Measurements from ENCODE around the gene SLC25A43.
A peak's percentile ranks its signal among the peaks of the same experiment; 100 is the strongest.
"Not testable (repeated sequence)": the region's sequence is repeated elsewhere in the genome, so short reads cannot be mapped to it uniquely, and the experiment has no call there.

Gene SLC25A43

GRCh38 chrX:119398974-119399771 is at the start of gene SLC25A43:
TSS of gene SLC25A43 (plus strand) at chrX:119399336. CDS start at chrX:119399404, 68 bp downstream.
- peak within 1 kb of the TSS; percentile 75 for H3K4me3 Mint-ChIP-seq
- ATAC-seq: peak; percentile 86
- H3K9me3 Mint-ChIP-seq: no peaks in the 10 kb centered on the region
- H3K27me3 Mint-ChIP-seq: no peaks in the 10 kb centered on the region
- DNase-seq: peak; percentile 33
- H3K36me3 Mint-ChIP-seq (ENCODE audit: low read depth): no peaks in the 10 kb centered on the region
- peaks cover 30% of the 10 kb centered on the region for H3K4me1 Mint-ChIP-seq
- peak within 1 kb of the TSS; percentile 79 for H3K27ac Mint-ChIP-seq

- ATAC-seq (no peak), DNase-seq (no peak)
- no peaks in the 10 kb centered on the region for H3K9me3 Mint-ChIP-seq
- H3K36me3 Mint-ChIP-seq (ENCODE audit: low read depth): no peaks in the 10 kb centered on the region
- H3K27me3 Mint-ChIP-seq: no peaks in the 10 kb centered on the region
- H3K27ac Mint-ChIP-seq: no peak overlapping the region
- no peaks in the 10 kb centered on the region for H3K4me1 Mint-ChIP-seq
- H3K4me3 Mint-ChIP-seq: no peak overlapping the region
Measured at GRCh38 chrX:119359618-119360382, 39.3 kb upstream of the SLC25A43 start.

DNA sequence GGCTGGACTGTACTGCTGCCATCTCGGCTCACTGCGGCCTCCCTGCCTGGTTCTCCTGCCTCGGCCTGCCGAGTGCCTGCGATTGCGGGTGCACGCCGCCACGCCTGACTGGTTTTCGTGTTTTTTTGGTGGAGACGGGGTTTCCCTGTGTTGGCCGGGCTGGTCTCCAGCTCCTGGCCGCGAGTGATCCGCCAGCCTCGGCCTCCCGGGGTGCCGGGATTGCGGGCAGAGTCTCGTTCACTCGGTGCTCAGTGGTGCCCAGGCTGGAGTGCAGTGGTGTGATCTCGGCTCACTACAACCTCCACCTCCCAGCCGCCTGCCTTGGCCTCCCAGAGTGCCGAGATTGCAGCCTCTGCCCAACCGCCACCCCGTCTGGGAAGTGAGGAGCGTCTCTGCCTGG is 37.7 kb upstream of the SLC25A43 start:
- H3K27ac Mint-ChIP-seq; H3K4me3 Mint-ChIP-seq; H3K36me3 Mint-ChIP-seq (ENCODE audit: low read depth); DNase-seq; H3K9me3 Mint-ChIP-seq; H3K27me3 Mint-ChIP-seq; ATAC-seq; H3K4me1 Mint-ChIP-seq: not testable (repeated sequence)

DNA sequence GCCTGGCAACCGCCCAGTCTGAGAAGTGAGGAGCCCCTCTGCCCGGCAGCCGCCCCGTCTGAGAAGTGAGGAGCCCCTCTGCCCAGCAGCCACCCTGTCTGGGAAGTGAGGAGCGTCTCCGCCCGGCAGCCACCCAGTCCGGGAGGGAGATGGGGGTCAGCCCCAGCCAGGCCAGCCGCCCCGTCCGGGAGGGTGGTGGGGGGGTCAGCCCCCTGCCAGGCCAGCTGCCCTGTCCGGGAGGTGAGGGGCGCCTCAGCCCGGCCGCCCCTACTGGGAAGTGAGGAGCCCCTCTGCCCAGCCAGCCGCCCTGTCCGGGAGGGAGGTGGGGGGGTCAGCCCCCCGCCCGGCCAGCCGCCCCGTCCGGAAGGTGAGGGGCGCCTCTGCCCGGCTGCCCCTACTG is 37.1 kb upstream of the SLC25A43 start:
- DNase-seq; H3K27ac Mint-ChIP-seq; H3K9me3 Mint-ChIP-seq; ATAC-seq; H3K4me3 Mint-ChIP-seq; H3K27me3 Mint-ChIP-seq; H3K36me3 Mint-ChIP-seq (ENCODE audit: low read depth); H3K4me1 Mint-ChIP-seq: not testable (repeated sequence)

DNA sequence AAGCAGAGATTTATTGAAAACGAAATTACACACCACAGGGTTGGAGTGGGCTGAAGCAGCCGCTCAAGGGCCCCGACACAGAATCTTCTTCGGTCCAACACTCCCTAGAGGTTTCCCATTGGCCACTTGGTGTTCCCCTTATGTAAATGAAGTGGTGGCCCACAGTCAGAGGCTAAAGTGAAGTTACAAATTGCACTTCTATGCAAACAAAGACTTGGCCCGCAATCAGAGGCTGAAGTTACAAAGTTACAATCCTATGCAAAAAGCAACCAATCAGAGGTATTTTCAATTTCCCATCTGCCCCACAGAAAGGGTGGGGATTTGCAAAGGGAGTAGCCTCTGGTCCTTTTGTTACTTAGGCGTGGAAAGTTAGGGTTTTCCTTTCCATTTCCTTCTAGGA is 35.7 kb upstream of the SLC25A43 start:
- DNase-seq (no peak), ATAC-seq (no peak)
- Mint-ChIP-seq H3K4me3 (no peak overlapping the region), H3K27ac (no peak overlapping the region), H3K27me3 (no peaks in the 10 kb centered on the region), H3K4me1 (no peaks in the 10 kb centered on the region), H3K36me3 (ENCODE audit: low read depth) (no peaks in the 10 kb centered on the region), H3K9me3 (no peaks in the 10 kb centered on the region)

DNA sequence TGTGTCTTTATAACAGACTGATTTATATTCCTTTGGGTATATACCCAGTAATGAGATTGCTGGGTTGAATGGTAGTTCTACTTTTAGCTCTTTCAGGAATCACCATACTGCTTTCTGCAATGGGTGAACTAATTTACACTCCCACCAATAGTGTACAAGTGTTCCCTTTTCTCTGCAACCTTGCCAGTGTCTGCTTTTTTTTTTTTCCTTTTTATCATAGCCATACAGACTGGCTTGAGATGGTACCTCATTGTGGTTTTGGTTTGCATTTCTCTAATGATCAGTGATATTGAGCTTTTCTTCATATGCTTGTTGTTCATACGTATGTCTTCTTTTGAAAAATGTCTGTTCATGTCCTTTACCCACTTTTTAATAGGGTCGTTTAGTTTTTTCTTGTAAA is 27.3 kb upstream of the SLC25A43 start:
- not testable (repeated sequence) for H3K9me3 Mint-ChIP-seq; H3K27ac Mint-ChIP-seq; DNase-seq; ATAC-seq; H3K4me1 Mint-ChIP-seq; H3K27me3 Mint-ChIP-seq; H3K4me3 Mint-ChIP-seq; H3K36me3 Mint-ChIP-seq (ENCODE audit: low read depth)

DNA sequence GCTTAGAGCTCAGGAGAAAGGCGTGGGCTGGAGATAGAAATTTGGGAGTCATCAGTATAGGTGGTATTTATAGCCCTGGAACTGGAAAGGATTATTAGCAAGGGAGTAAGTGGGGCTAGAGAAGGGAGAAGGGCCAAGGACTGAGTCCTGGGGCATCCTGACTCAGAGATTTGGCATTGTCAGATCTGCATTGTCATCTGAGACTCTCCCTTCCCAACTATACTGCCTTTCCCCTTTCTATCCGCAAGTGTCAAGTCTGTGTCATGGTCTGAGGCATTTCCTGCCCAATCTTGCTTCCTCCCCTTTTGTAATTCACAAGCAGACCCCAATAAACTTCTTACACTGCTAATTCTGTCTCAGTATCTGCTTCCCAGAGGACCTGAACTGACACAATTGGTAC is 24.4 kb upstream of the SLC25A43 start:
- Mint-ChIP-seq H3K27me3 (no peaks in the 10 kb centered on the region), H3K4me1 (no peaks in the 10 kb centered on the region), H3K36me3 (ENCODE audit: low read depth) (no peaks in the 10 kb centered on the region), H3K9me3 (no peaks in the 10 kb centered on the region), H3K4me3 (no peak overlapping the region), H3K27ac (no peak overlapping the region)
- ATAC-seq: no peak
- DNase-seq: no peak

DNA sequence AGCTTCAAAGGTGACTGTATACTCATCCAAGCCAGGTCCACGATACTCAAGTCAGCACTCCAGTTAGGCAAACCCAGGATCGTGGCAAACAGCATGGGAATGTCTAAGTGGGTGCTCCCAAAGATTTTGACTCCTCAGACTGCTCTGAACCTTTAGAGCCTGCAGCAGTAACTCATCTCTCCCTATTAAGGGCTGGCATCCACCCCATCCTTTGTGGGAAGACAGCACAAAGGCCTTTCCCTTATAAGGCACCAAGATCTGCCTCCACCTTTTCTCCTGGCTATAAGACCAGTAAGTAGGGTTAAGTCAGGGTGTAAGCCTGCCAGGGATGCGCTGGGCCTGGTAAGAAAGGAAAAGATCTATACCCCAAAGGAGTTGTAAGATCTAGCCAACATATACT is 23.6 kb upstream of the SLC25A43 start:
- Mint-ChIP-seq H3K4me1 (no peaks in the 10 kb centered on the region), H3K27ac (no peak overlapping the region), H3K27me3 (no peaks in the 10 kb centered on the region), H3K36me3 (ENCODE audit: low read depth) (no peaks in the 10 kb centered on the region), H3K4me3 (no peak overlapping the region), H3K9me3 (no peaks in the 10 kb centered on the region)
- ATAC-seq (no peak), DNase-seq (no peak)

DNA sequence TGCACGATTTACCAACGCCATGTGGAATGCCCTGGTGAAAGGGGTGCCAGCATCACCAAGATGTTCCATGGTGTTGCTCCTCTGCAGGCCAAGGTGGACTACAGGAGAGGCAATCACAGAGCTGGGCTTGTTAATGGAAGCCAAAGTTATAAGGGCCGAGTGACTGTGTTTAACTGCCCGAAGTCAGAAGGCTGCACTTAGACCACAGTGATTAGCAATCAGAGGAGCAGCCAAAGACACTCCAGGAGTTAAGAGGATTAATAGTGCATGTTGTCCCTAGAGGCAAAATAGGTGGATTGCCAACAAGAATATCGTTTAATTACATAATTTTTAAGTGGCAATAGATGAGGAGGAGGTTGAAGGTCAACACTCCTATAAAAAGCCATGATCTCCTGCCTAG is 22.8 kb upstream of the SLC25A43 start:
- no peaks in the 10 kb centered on the region for H3K27me3 Mint-ChIP-seq
- H3K36me3 Mint-ChIP-seq (ENCODE audit: low read depth): no peaks in the 10 kb centered on the region
- no peak overlapping the region for H3K4me3 Mint-ChIP-seq
- no peak for DNase-seq
- H3K4me1 Mint-ChIP-seq: no peaks in the 10 kb centered on the region
- ATAC-seq: no peak
- H3K9me3 Mint-ChIP-seq: no peaks in the 10 kb centered on the region
- H3K27ac Mint-ChIP-seq: no peak overlapping the region

DNA sequence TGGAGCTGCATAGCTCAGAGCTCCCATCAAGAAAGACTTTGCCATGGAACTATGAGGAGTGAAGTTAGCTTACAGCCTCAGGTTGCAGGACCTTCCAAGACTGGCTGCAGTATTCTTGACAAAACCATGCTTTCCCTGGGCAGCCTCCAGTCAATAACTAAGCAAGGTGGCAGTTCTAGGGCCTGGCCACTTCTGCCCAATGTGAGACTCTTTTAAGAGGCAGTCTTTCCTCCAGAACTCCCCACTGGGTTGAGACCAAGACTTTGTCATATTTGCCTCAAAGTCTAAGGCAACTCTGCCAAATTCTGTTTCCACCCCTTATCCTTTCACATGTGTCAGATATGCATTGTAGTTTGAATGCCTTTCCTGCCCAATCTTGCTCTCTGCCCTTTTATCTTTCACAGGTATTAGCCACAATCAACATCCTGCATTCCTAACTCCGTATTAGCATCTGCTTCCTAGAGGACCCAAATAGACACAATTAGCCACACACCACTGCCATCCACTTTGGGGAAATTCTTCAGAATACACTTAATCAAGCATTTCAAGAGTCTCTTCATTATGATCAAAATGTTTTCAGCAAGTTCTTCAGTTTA is 17.7 kb upstream of the SLC25A43 start:
- no peaks in the 10 kb centered on the region for H3K4me1 Mint-ChIP-seq
- no peaks in the 10 kb centered on the region for H3K36me3 Mint-ChIP-seq (ENCODE audit: low read depth)
- H3K27me3 Mint-ChIP-seq: no peaks in the 10 kb centered on the region
- H3K27ac Mint-ChIP-seq: no peak overlapping the region
- DNase-seq (no peak), ATAC-seq (no peak)
- H3K9me3 Mint-ChIP-seq: no peaks in the 10 kb centered on the region
- no peak overlapping the region for H3K4me3 Mint-ChIP-seq

- Mint-ChIP-seq H3K27me3 (no peaks in the 10 kb centered on the region), H3K36me3 (ENCODE audit: low read depth) (no peaks in the 10 kb centered on the region), H3K4me1 (no peaks in the 10 kb centered on the region), H3K27ac (no peak overlapping the region), H3K4me3 (no peak overlapping the region), H3K9me3 (no peaks in the 10 kb centered on the region)
- ATAC-seq: no peak
- no peak for DNase-seq
Measured at GRCh38 chrX:119382606-119383005, 16.5 kb upstream of the SLC25A43 start.

DNA sequence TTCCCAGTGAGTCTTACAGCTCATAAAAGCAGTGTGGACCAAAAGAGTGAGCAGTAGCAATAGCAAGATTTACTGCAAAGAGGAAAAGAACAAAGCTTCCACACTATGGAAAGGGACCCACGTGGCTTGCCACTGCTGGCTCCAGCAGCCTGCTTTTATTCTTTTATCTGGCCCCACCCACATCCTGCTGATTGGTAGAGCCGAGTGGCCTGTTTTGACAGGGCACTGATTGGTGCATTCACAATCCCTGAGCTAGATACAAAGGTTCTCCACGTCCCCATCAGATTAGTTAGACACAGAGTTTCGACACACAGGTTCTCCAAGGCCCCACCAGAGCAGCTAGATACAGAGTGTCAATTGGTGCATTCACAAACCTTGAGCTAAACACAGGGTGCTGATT is 12.5 kb upstream of the SLC25A43 start:
- not testable (repeated sequence) for H3K27me3 Mint-ChIP-seq; H3K9me3 Mint-ChIP-seq; DNase-seq; H3K4me3 Mint-ChIP-seq; H3K4me1 Mint-ChIP-seq; H3K36me3 Mint-ChIP-seq (ENCODE audit: low read depth); H3K27ac Mint-ChIP-seq; ATAC-seq

- not testable (repeated sequence) for H3K36me3 Mint-ChIP-seq (ENCODE audit: low read depth); H3K27me3 Mint-ChIP-seq; H3K4me1 Mint-ChIP-seq; DNase-seq; ATAC-seq; H3K4me3 Mint-ChIP-seq; H3K9me3 Mint-ChIP-seq; H3K27ac Mint-ChIP-seq
Measured at GRCh38 chrX:119387426-119387825, 11.7 kb upstream of the SLC25A43 start.

DNA sequence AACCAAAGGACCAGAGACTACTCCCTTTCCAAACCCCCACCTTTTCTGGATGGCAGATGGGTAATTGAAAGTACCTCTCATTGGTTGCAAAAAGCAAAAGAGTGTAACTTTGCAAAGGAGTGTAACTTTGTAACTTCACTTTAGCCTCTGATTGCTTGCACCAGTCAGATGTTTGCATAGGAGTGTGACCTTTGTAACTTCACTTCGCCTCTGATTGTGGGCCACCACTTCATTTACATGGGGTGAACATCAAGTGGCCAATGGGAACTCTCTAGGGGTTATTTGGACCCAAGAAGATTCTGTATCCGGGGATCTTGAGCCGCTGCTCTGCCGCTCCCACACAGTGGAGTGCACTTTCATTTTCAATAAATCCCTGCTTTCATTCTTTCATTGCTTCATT is 9.9 kb upstream of the SLC25A43 start:
- Mint-ChIP-seq H3K9me3 (no peaks in the 10 kb centered on the region), H3K36me3 (ENCODE audit: low read depth) (no peaks in the 10 kb centered on the region), H3K27ac (no peak overlapping the region), H3K4me3 (no peak overlapping the region), H3K4me1 (no peaks in the 10 kb centered on the region), H3K27me3 (no peaks in the 10 kb centered on the region)
- ATAC-seq (no peak), DNase-seq (no peak)

DNA sequence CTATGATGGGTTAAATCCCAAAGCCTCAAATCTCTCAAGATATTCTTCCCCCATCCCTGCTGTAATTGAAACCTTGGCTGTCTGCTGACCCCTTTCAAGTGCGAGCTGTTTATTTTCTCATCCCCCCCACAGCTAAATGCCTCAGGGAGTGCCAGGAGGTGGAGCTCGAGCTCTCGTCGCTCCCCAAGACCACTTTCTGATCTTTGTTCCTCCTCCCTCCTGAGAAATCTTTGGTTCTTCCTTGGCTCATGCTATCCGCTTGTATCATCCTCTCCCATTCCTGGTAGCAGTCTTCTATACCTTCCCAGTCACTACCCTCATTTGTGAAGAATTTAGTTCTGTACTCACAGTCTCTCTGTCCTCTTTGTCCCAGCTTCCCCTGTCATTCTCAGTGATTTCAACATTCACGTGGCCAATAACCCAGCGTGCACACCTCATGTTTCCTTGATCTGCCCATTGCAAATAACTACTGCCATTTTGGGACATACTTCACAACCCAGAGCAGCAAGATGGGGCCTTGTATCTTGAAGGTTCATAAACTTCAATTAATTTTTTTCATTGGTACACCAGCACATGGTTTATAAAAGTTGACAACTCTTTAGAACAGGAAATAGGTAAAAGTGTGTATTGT is 9.2 kb upstream of the SLC25A43 start:
- ATAC-seq (no peak), DNase-seq (no peak)
- H3K27me3 Mint-ChIP-seq: no peaks in the 10 kb centered on the region
- no peaks in the 10 kb centered on the region for H3K9me3 Mint-ChIP-seq
- no peaks in the 10 kb centered on the region for H3K4me1 Mint-ChIP-seq
- H3K36me3 Mint-ChIP-seq (ENCODE audit: low read depth): no peaks in the 10 kb centered on the region
- H3K4me3 Mint-ChIP-seq: no peak overlapping the region
- H3K27ac Mint-ChIP-seq: no peak overlapping the region

Data from activated naive CD8-positive, alpha-beta T cell treated with anti-CD3 and anti-CD28 coated beads, Interleukin-2, amount 50 U/mL, for 24 hours (primary cell).